ENCODE data around the gene AP1B1. TPM values are rescaled to one million over a fixed set of nuclear protein-coding genes. Genes with fewer than 3 reads are reported as not detected.

AP1B1 gene
- total and polyA plus RNA-seq, 2 donors: 40.0 to 41.9 TPM

- DNase-seq (ENCODE audit: extremely low spot score): no peak
- H3K36me3 ChIP-seq (ENCODE audit: insufficient read depth): peaks cover 20% of the 10 kb centered on the region
- H3K4me1 ChIP-seq (ENCODE audit: insufficient read depth): no peaks in the 10 kb centered on the region
- no peak overlapping the region for H3K27ac ChIP-seq (ENCODE audit: low read depth)
- no peak overlapping the region for H3K4me3 ChIP-seq (ENCODE audit: low read depth, low read length)
Measured at GRCh38 chr22:29292379-29292778, 96.0 kb downstream of the AP1B1 start.

GRCh38 chr22:29291215-29291614 is 97.2 kb downstream of the AP1B1 start:
- DNase-seq (ENCODE audit: extremely low spot score): no peak
- Histone ChIP-seq H3K4me3 (ENCODE audit: low read depth, low read length) (no peak overlapping the region), H3K27ac (ENCODE audit: low read depth) (no peak overlapping the region), H3K4me1 (ENCODE audit: insufficient read depth) (no peaks in the 10 kb centered on the region), H3K36me3 (ENCODE audit: insufficient read depth) (peaks cover 21% of the 10 kb centered on the region)
- 63% methylated on average over 7 of the region's 7 CpGs for whole genome bisulfite sequencing

- Histone ChIP-seq H3K4me1 (ENCODE audit: insufficient read depth) (no peaks in the 10 kb centered on the region), H3K4me3 (ENCODE audit: low read depth, low read length) (no peak overlapping the region), H3K27ac (ENCODE audit: low read depth) (no peak overlapping the region), H3K36me3 (ENCODE audit: insufficient read depth) (peaks cover 24% of the 10 kb centered on the region)
- DNase-seq (ENCODE audit: extremely low spot score): no peak
- 69% methylated on average over 5 of the region's 5 CpGs for WGBS
Measured at GRCh38 chr22:29290061-29290460, 98.3 kb downstream of the AP1B1 start.

GRCh38 chr22:29288837-29289236 is 99.5 kb downstream of the AP1B1 start:
- Histone ChIP-seq H3K27ac (ENCODE audit: low read depth) (no peak overlapping the region), H3K4me3 (ENCODE audit: low read depth, low read length) (no peak overlapping the region), H3K4me1 (ENCODE audit: insufficient read depth) (no peaks in the 10 kb centered on the region), H3K36me3 (ENCODE audit: insufficient read depth) (peaks cover 23% of the 10 kb centered on the region)
- 46% methylated on average over 2 of the region's 2 CpGs for WGBS
- no peak for DNase-seq (ENCODE audit: extremely low spot score)

GRCh38 chr22:29284196-29284595 is 104.2 kb downstream of the AP1B1 start:
- Histone ChIP-seq H3K36me3 (ENCODE audit: insufficient read depth) (peaks cover 15% of the 10 kb centered on the region), H3K4me1 (ENCODE audit: insufficient read depth) (no peaks in the 10 kb centered on the region), H3K4me3 (ENCODE audit: low read depth, low read length) (no peak overlapping the region), H3K27ac (ENCODE audit: low read depth) (no peak overlapping the region)
- no peak for DNase-seq (ENCODE audit: extremely low spot score)
- WGBS: 94% methylated on average over 3 of the region's 3 CpGs

- 93% methylated on average over 1 of the region's 1 CpG for WGBS
- no peak overlapping the region for H3K4me3 ChIP-seq (ENCODE audit: low read depth, low read length)
- H3K4me1 ChIP-seq (ENCODE audit: insufficient read depth): no peaks in the 10 kb centered on the region
- H3K36me3 ChIP-seq (ENCODE audit: insufficient read depth): peaks cover 7% of the 10 kb centered on the region
- no peak for DNase-seq (ENCODE audit: extremely low spot score)
- H3K27ac ChIP-seq (ENCODE audit: low read depth): no peak overlapping the region
Measured at GRCh38 chr22:29277927-29278326, 110.4 kb downstream of the AP1B1 start.

Small RNAs within 50 kb of the gene (small RNA-seq; reads per million reads assigned to genes)
- gene AC000041.1 (not detected), gene MIR3653 (not detected)

Other genes starting within 250 kb of the AP1B1 start
- 9.4 TPM for gene EMID1, start 182.7 kb downstream of the AP1B1 start, total RNA-seq
- gene EMID1, start 182.7 kb downstream of the AP1B1 start, polyA plus RNA-seq: 7.0 TPM
- gene RHBDD3, start 120.6 kb downstream of the AP1B1 start, total RNA-seq: 11.7 TPM
- gene RHBDD3, start 120.6 kb downstream of the AP1B1 start, polyA plus RNA-seq: 26.9 TPM
- 98.6 TPM for gene EWSR1, start 120.3 kb downstream of the AP1B1 start, total RNA-seq
- gene EWSR1, start 120.3 kb downstream of the AP1B1 start, polyA plus RNA-seq: 143 TPM
- gene GAS2L1, start 81.9 kb downstream of the AP1B1 start, total RNA-seq: 4.8 TPM
- 33.7 TPM for gene GAS2L1, start 81.9 kb downstream of the AP1B1 start, polyA plus RNA-seq
- 0.58 TPM for gene RASL10A, start 72.9 kb downstream of the AP1B1 start, total RNA-seq
- 2.0 TPM for gene RASL10A, start 72.9 kb downstream of the AP1B1 start, polyA plus RNA-seq
- not detected for gene RFPL1, start 50.0 kb upstream of the AP1B1 start, total RNA-seq
- not detected for gene RFPL1, start 50.0 kb upstream of the AP1B1 start, polyA plus RNA-seq
- gene NEFH, start 91.6 kb upstream of the AP1B1 start, total RNA-seq: 0.90 TPM
- 1.1 TPM for gene NEFH, start 91.6 kb upstream of the AP1B1 start, polyA plus RNA-seq
- gene THOC5, start 165.2 kb upstream of the AP1B1 start, total RNA-seq: 30.6 TPM
- 55.8 TPM for gene THOC5, start 165.2 kb upstream of the AP1B1 start, polyA plus RNA-seq
- 24.2 TPM for gene NIPSNAP1, start 192.5 kb upstream of the AP1B1 start, total RNA-seq
- 21.7 TPM for gene NIPSNAP1, start 192.5 kb upstream of the AP1B1 start, polyA plus RNA-seq
- 28.9 TPM for gene NF2, start 215.1 kb upstream of the AP1B1 start, total RNA-seq
- gene NF2, start 215.1 kb upstream of the AP1B1 start, polyA plus RNA-seq: 10.2 TPM

All from urinary bladder (tissue), 4 donors.